Measurements from ENCODE around the gene KIF26B.

GRCh38 chr1:245332085-245332484 is 177.3 kb downstream of the KIF26B start:
- no peak for TF ChIP-seq BRCA1 (IDR thresholded peaks at IDR 0.05; ENCODE audit: low read depth, low read length)
- TF ChIP-seq ATF3 (IDR thresholded peaks at IDR 0.05; ENCODE audit: borderline replicate concordance, extremely low read depth, low read depth, low read length) = no peak
- TF ChIP-seq ZBTB11 (CRISPR knock-in tag; IDR thresholded peaks at IDR 0.05) = no peak
- TF ChIP-seq ASH2L (IDR thresholded peaks at IDR 0.05; ENCODE audit: borderline replicate concordance, low read depth) = no peak
- TF ChIP-seq SIN3A (IDR thresholded peaks at IDR 0.05; ENCODE audit: low read depth, low read length) = no peak
- TF ChIP-seq ZNF274 (IDR thresholded peaks at IDR 0.05; ENCODE audit: insufficient read depth, insufficient read length) = no peak
- TF ChIP-seq CTCF (IDR thresholded peaks at IDR 0.05 in 2 of 3, conservative IDR thresholded peaks at IDR 0.05 in 1 of 3; ENCODE audit: control insufficient read depth in 2 of 3, extremely low read depth in 1 of 3, insufficient read depth in 1 of 3, low read depth in 3 of 3, low read length in 3 of 3) = no peak
- TF ChIP-seq SIX5 (IDR thresholded peaks at IDR 0.05; ENCODE audit: low read depth, low read length, severe bottlenecking) = no peak
- TF ChIP-seq NBN (IDR thresholded peaks at IDR 0.05) = no peak
- no peak for TF ChIP-seq TARDBP (IDR thresholded peaks at IDR 0.05; ENCODE audit: borderline replicate concordance)
- TF ChIP-seq EGR1 (IDR thresholded peaks at IDR 0.05; ENCODE audit: borderline replicate concordance in 1 of 2, low read depth in 2 of 2, low read length in 2 of 2) = no peak
